Activated T-helper 2 cell treated with anti-CD3 and anti-CD28 coated beads, Interferon-gamma antibody, Interleukin-2, Interleukin-4, amounts not matched to agents 10 μg/mL and 5 μg/mL and 100 μg/mL, durations not matched to agents 14 hours and 24 hours and 36 hours (primary cell): ENCODE results near the gene CHSY3. TPM values are rescaled to one million over a fixed set of nuclear protein-coding genes. Genes with fewer than 3 reads are reported as not detected.

Experiments used
- DNase-seq: peaks from one replicate; pipeline ENCODE4 v3.0.0; 2021; ENCODE audit warnings: low spot score
- H3K27ac Mint-ChIP-seq: one replicate; pipeline ENCODE4 v1.8.0; 2021; ENCODE audit warnings: mixed read lengths
- H3K27me3 Mint-ChIP-seq: one replicate; pipeline ENCODE4 v1.8.0; 2021; ENCODE audit warnings: low read depth, mixed read lengths
- H3K36me3 Mint-ChIP-seq: one replicate; pipeline ENCODE4 v1.8.0; 2021; ENCODE audit warnings: low read depth, mixed read lengths
- H3K4me1 Mint-ChIP-seq: one replicate; pipeline ENCODE4 v1.8.0; 2021; ENCODE audit warnings: low read depth, mixed read lengths
- H3K4me3 Mint-ChIP-seq: one replicate; pipeline ENCODE4 v1.8.0; 2021; ENCODE audit warnings: low read depth, mild to moderate bottlenecking, moderate library complexity, mixed read lengths
- H3K9me3 Mint-ChIP-seq: one replicate; pipeline ENCODE4 v1.8.0; 2021; ENCODE audit warnings: mixed read lengths
- intact Hi-C: fragments of 100-400 bp; cut with micrococcal nuclease; formaldehyde crosslinking; loops from one replicate; pipeline ENCODE4 v1.15.1; 2023
- total RNA-seq: library from RNA; stranded (reverse); gene quantifications from 2 replicates; pipeline ENCODE4 v1.2.3, GENCODE V29; 2022

Gene CHSY3
- total RNA-seq, 1 donor from 2014 or later, result not detected

GRCh38 chr5:130090569-130091270, 186.5 kb downstream of the CHSY3 start:
- intact Hi-C loops, result no loop called here
- Mint-ChIP-seq H3K36me3 (no peaks in the 10 kb centered on the region), H3K4me3 (no peak overlapping the region), H3K27ac (no peak overlapping the region), H3K9me3 (no peaks in the 10 kb centered on the region), H3K27me3 (no peaks in the 10 kb centered on the region), H3K4me1 (peaks cover 1% of the 10 kb centered on the region)
- no peak for DNase-seq

- H3K4me1 Mint-ChIP-seq, result peaks cover 1% of the 10 kb centered on the region
- no peak overlapping the region for H3K4me3 Mint-ChIP-seq
- intact Hi-C loops, result no loop called here
- no peaks in the 10 kb centered on the region for H3K9me3 Mint-ChIP-seq
- no peak for DNase-seq
- no peaks in the 10 kb centered on the region for H3K36me3 Mint-ChIP-seq
- H3K27me3 Mint-ChIP-seq, result no peaks in the 10 kb centered on the region
- no peak overlapping the region for H3K27ac Mint-ChIP-seq
These were observed 188.7 kb downstream of the CHSY3 start for GRCh38 chr5:130092991-130093390.

GRCh38 chr5:130096483-130096882, 192.2 kb downstream of the CHSY3 start:
- Mint-ChIP-seq H3K27me3 (no peaks in the 10 kb centered on the region), H3K9me3 (no peaks in the 10 kb centered on the region), H3K27ac (no peak overlapping the region), H3K4me3 (no peak overlapping the region), H3K4me1 (peaks cover 1% of the 10 kb centered on the region), H3K36me3 (no peaks in the 10 kb centered on the region)
- intact Hi-C loops, result no loop called here
- DNase-seq, result no peak

- intact Hi-C loops, result no loop called here
- no peak overlapping the region for H3K27ac Mint-ChIP-seq
- no peaks in the 10 kb centered on the region for H3K36me3 Mint-ChIP-seq
- no peaks in the 10 kb centered on the region for H3K27me3 Mint-ChIP-seq
- no peak for DNase-seq
- H3K9me3 Mint-ChIP-seq, result no peaks in the 10 kb centered on the region
- no peak overlapping the region for H3K4me3 Mint-ChIP-seq
- no peaks in the 10 kb centered on the region for H3K4me1 Mint-ChIP-seq
These were observed 194.7 kb downstream of the CHSY3 start for GRCh38 chr5:130099008-130099407.

- Mint-ChIP-seq H3K4me3 (no peak overlapping the region), H3K4me1 (peaks cover 1% of the 10 kb centered on the region), H3K9me3 (no peaks in the 10 kb centered on the region), H3K27me3 (no peaks in the 10 kb centered on the region), H3K36me3 (no peaks in the 10 kb centered on the region), H3K27ac (no peak overlapping the region)
- intact Hi-C loops, result no loop called here
- no peak for DNase-seq
These were observed 198.1 kb downstream of the CHSY3 start for GRCh38 chr5:130102375-130102774.

GRCh38 chr5:130102960-130103359, 198.7 kb downstream of the CHSY3 start:
- Mint-ChIP-seq H3K9me3 (no peaks in the 10 kb centered on the region), H3K36me3 (no peaks in the 10 kb centered on the region), H3K4me3 (no peak overlapping the region), H3K27ac (no peak overlapping the region), H3K27me3 (no peaks in the 10 kb centered on the region), H3K4me1 (peaks cover 1% of the 10 kb centered on the region)
- DNase-seq, result no peak
- intact Hi-C loops, result no loop called here

GRCh38 chr5:130104895-130105688, 200.8 kb downstream of the CHSY3 start:
- Mint-ChIP-seq H3K4me3 (no peak overlapping the region), H3K36me3 (no peaks in the 10 kb centered on the region), H3K27me3 (peaks cover 1% of the 10 kb centered on the region), H3K27ac (no peak overlapping the region), H3K4me1 (peaks cover 1% of the 10 kb centered on the region), H3K9me3 (no peaks in the 10 kb centered on the region)
- DNase-seq, result no peak
- intact Hi-C loops, result no loop called here

GRCh38 chr5:130106480-130106879, 202.2 kb downstream of the CHSY3 start:
- Mint-ChIP-seq H3K9me3 (no peaks in the 10 kb centered on the region), H3K27me3 (peaks cover 1% of the 10 kb centered on the region), H3K27ac (no peak overlapping the region), H3K4me3 (no peak overlapping the region), H3K36me3 (no peaks in the 10 kb centered on the region), H3K4me1 (peaks cover 1% of the 10 kb centered on the region)
- DNase-seq, result no peak
- intact Hi-C loops, result no loop called here

GRCh38 chr5:130109152-130109551, 204.9 kb downstream of the CHSY3 start:
- Mint-ChIP-seq H3K9me3 (no peaks in the 10 kb centered on the region), H3K27me3 (peaks cover 1% of the 10 kb centered on the region), H3K27ac (no peak overlapping the region), H3K4me3 (no peak overlapping the region), H3K4me1 (peaks cover 1% of the 10 kb centered on the region), H3K36me3 (no peaks in the 10 kb centered on the region)
- intact Hi-C loops, result no loop called here
- DNase-seq, result no peak

- Mint-ChIP-seq H3K4me1 (no peaks in the 10 kb centered on the region), H3K9me3 (no peaks in the 10 kb centered on the region), H3K4me3 (no peak overlapping the region), H3K27me3 (peaks cover 1% of the 10 kb centered on the region), H3K27ac (no peak overlapping the region), H3K36me3 (no peaks in the 10 kb centered on the region)
- no peak for DNase-seq
- intact Hi-C loops, result loop anchor here (5.0 kb wide), 1 partner anchor 1002 kb away; no protein-coding TSS in a partner anchor
These were observed 206.1 kb downstream of the CHSY3 start for GRCh38 chr5:130110328-130110727.

GRCh38 chr5:130111746-130112145, 207.5 kb downstream of the CHSY3 start:
- no peak for DNase-seq
- Mint-ChIP-seq H3K9me3 (no peaks in the 10 kb centered on the region), H3K27me3 (peaks cover 1% of the 10 kb centered on the region), H3K4me1 (no peaks in the 10 kb centered on the region), H3K27ac (no peak overlapping the region), H3K4me3 (no peak overlapping the region), H3K36me3 (no peaks in the 10 kb centered on the region)
- intact Hi-C loops, result loop anchor here (5.0 kb wide), 1 partner anchor 1001 kb away; no protein-coding TSS in a partner anchor

- no peaks in the 10 kb centered on the region for H3K36me3 Mint-ChIP-seq
- no peak overlapping the region for H3K4me3 Mint-ChIP-seq
- no peak overlapping the region for H3K27ac Mint-ChIP-seq
- H3K4me1 Mint-ChIP-seq, result no peaks in the 10 kb centered on the region
- peaks cover 1% of the 10 kb centered on the region for H3K27me3 Mint-ChIP-seq
- DNase-seq, result no peak
- intact Hi-C loops, result loop anchor here (5.0 kb wide), 1 partner anchor 1000 kb away; no protein-coding TSS in a partner anchor
- no peaks in the 10 kb centered on the region for H3K9me3 Mint-ChIP-seq
These were observed 208.0 kb downstream of the CHSY3 start for GRCh38 chr5:130112246-130112645.

GRCh38 chr5:130115686-130116085, 211.4 kb downstream of the CHSY3 start:
- no peaks in the 10 kb centered on the region for H3K27me3 Mint-ChIP-seq
- H3K27ac Mint-ChIP-seq, result no peak overlapping the region
- no peaks in the 10 kb centered on the region for H3K4me1 Mint-ChIP-seq
- intact Hi-C loops, result no loop called here
- H3K4me3 Mint-ChIP-seq, result no peak overlapping the region
- no peak for DNase-seq
- H3K36me3 Mint-ChIP-seq, result no peaks in the 10 kb centered on the region
- no peaks in the 10 kb centered on the region for H3K9me3 Mint-ChIP-seq
